Parathyroid adenoma (tissue), 2 donors: Measurements from ENCODE around the gene CKAP4.

Experiments used
- H2AFZ ChIP-seq: fragments of 300-600 bp; sonication (generic); one replicate; pipeline ENCODE4 v1.7.0; 2017; ENCODE audit warnings: antibody characterized with exemption, mild to moderate bottlenecking
- H3K27ac ChIP-seq: fragments of 300-600 bp; sonication (generic); one replicate; pipeline ENCODE4 v1.7.0; 2017
- H3K27me3 ChIP-seq: fragments of 300-600 bp; sonication (generic); one replicate; pipeline ENCODE4 v1.7.0; 2017; ENCODE audit warnings: low read length; ENCODE audit not compliant: control insufficient read depth, insufficient read depth
- H3K36me3 ChIP-seq: fragments of 300-600 bp; sonication (generic); one replicate; pipeline ENCODE4 v1.7.0; 2017; ENCODE audit warnings: low read length; ENCODE audit not compliant: control insufficient read depth, insufficient read depth
- H3K4me1 ChIP-seq: fragments of 300-600 bp; sonication (generic); one replicate; pipeline ENCODE4 v1.7.0; 2017; ENCODE audit warnings: control low read depth
- H3K4me2 ChIP-seq: fragments of 300-600 bp; sonication (generic); one replicate; pipeline ENCODE4 v1.7.0; 2017; ENCODE audit warnings: low read length
- H3K4me3 ChIP-seq: fragments of 300-600 bp; sonication (generic); one replicate; pipeline ENCODE4 v1.7.0; 2017; ENCODE audit warnings: low read depth, low read length
- H3K79me2 ChIP-seq: fragments of 300-600 bp; sonication (generic); one replicate; pipeline ENCODE4 v1.7.0; 2017; ENCODE audit warnings: control low read depth
- H3K9ac ChIP-seq: fragments of 300-600 bp; sonication (generic); one replicate; pipeline ENCODE4 v1.7.0; 2017; ENCODE audit warnings: mild to moderate bottlenecking
- H3K9me3 ChIP-seq: fragments of 300-600 bp; sonication (generic); one replicate; pipeline ENCODE4 v1.7.0; 2017; ENCODE audit warnings: low read length; ENCODE audit not compliant: control insufficient read depth
- CTCF ChIP-seq: fragments of 300-600 bp; sonication (generic); IDR thresholded peaks from one replicate; pipeline ENCODE4 v1.7.0; 2017; ENCODE audit warnings: antibody characterized with exemption, mild to moderate bottlenecking
- donor health status: primary hyperparathyroidism.

Gene CKAP4

GRCh38 chr12:106275458-106275857 is 27.6 kb upstream of the CKAP4 start:
- Histone ChIP-seq H3K4me2 (no peak overlapping the region), H3K4me3 (no peak overlapping the region), H2AFZ (no peak overlapping the region), H3K27me3 (no peaks in the 10 kb centered on the region), H3K27ac (no peak overlapping the region), H3K79me2 (no peaks in the 10 kb centered on the region), H3K36me3 (no peaks in the 10 kb centered on the region), H3K4me1 (peaks cover 4% of the 10 kb centered on the region), H3K9me3 (no peaks in the 10 kb centered on the region), H3K9ac (no peak overlapping the region)
- TF ChIP-seq CTCF = no peak

- no peak overlapping the region for H2AFZ ChIP-seq
- TF ChIP-seq CTCF = no peak
- no peak overlapping the region for H3K4me3 ChIP-seq
- H3K4me2 ChIP-seq = no peak overlapping the region
- H3K27me3 ChIP-seq = no peaks in the 10 kb centered on the region
- no peaks in the 10 kb centered on the region for H3K79me2 ChIP-seq
- H3K27ac ChIP-seq = no peak overlapping the region
- peaks cover 4% of the 10 kb centered on the region for H3K4me1 ChIP-seq
- H3K36me3 ChIP-seq = no peaks in the 10 kb centered on the region
- no peak overlapping the region for H3K9ac ChIP-seq
- H3K9me3 ChIP-seq = no peaks in the 10 kb centered on the region
Measured at GRCh38 chr12:106274575-106275121, 26.8 kb upstream of the CKAP4 start.

DNA sequence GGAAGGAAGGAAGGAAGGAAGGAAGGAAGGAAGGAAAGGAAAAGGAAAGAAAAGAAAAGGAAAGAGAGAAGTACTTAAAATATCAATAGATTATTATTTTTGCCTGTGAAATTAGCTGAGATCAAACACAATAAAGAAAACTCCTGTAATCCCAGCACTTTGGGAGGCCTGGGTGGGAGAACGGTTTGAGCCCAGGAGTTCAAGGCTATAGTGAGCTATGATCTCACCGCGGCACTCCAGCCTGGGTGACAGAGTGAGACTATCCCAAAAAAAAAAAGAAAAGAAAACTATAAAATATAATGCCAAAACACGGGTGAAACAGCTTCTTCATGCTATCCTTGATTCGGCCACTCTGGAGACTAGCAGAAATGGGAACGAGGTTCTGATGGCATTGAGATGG is 26.2 kb upstream of the CKAP4 start:
- no peaks in the 10 kb centered on the region for H3K27me3 ChIP-seq
- no peak overlapping the region for H3K4me2 ChIP-seq
- H3K79me2 ChIP-seq = no peaks in the 10 kb centered on the region
- no peak for TF ChIP-seq CTCF
- no peak overlapping the region for H3K27ac ChIP-seq
- H3K4me1 ChIP-seq = peaks cover 4% of the 10 kb centered on the region
- H3K9ac ChIP-seq = no peak overlapping the region
- no peak overlapping the region for H3K4me3 ChIP-seq
- H3K9me3 ChIP-seq = no peaks in the 10 kb centered on the region
- H2AFZ ChIP-seq = no peak overlapping the region
- no peaks in the 10 kb centered on the region for H3K36me3 ChIP-seq

GRCh38 chr12:106273491-106273890 is 25.7 kb upstream of the CKAP4 start:
- Histone ChIP-seq H2AFZ (no peak overlapping the region), H3K9ac (no peak overlapping the region), H3K4me1 (peaks cover 4% of the 10 kb centered on the region), H3K27me3 (no peaks in the 10 kb centered on the region), H3K9me3 (no peaks in the 10 kb centered on the region), H3K4me3 (no peak overlapping the region), H3K4me2 (no peak overlapping the region), H3K36me3 (no peaks in the 10 kb centered on the region), H3K79me2 (no peaks in the 10 kb centered on the region), H3K27ac (no peak overlapping the region)
- TF ChIP-seq CTCF = no peak
